Testis (tissue), 2 donors: ENCODE results near the gene TRAPPC11.

ENCODE experiments used
- CTCF ChIP-seq, 3 experiments: fragments of 450-650 bp in 2 of 3; fragments of 200-600 bp in 1 of 3; sonication (generic) in 1 of 3; IDR thresholded peaks; one replicate each; pipeline ENCODE4 v1.5.1; 2016 to 2019; ENCODE audit warnings: antibody characterized with exemption in 3 of 3, mild to moderate bottlenecking in 2 of 3, moderate library complexity in 1 of 3
- POLR2A ChIP-seq: fragments of 450-650 bp; IDR thresholded peaks from one replicate; pipeline ENCODE4 v1.6.1; 2017; ENCODE audit warnings: antibody characterized with exemption, mild to moderate bottlenecking, moderate library complexity

- TF ChIP-seq CTCF (IDR thresholded peaks at IDR 0.05), result no peak
- TF ChIP-seq POLR2A, result no peak
Measured at GRCh38 chr4:183626168-183626567, 32.9 kb upstream of the TRAPPC11 start.
